Suppressor macrophage (primary cell): ENCODE measurements around the gene ARHGEF16.

Experiments used
- DNase-seq, 4 experiments: peaks; one replicate each; pipeline ENCODE4 v3.0.0-alpha.2; 2020 to 2022

ARHGEF16 gene

DNA sequence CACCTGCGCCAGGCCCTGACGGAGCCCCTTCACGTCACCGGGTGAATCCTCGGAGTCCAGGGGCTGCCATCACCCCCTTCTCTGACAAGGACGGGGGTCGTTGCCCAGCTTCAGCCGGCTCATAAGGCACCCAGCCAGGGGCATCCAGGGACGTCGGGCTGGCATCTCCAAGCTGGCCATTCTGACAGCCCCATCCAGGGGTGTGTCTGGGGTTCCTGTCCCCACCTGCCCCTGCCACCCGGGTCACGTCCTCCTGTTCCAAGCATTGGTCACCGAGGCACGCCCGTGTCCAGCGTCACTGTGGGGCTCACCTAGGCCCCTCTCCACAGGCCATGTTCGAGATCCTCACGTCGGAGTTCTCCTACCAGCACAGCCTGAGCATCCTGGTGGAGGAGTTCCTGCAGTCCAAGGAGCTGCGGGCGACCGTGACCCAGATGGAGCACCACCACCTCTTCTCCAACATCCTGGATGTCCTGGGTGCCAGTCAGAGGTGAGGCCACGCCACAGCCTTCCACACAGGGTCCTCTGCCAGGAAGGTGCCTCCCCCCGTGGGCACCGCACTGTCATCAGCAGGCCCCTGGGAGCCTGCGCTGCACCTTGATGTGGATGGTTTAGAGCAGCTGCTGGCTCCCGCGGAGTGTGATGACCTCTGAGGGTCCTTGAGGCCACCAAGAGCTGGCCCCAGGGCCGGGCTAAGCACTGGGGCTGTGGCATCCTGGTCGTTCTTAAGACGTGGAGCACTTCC, 14.8 kb downstream of the ARHGEF16 start:
- no peak for DNase-seq

GRCh38 chr1:3469849-3470649, 15.6 kb downstream of the ARHGEF16 start:
- DNase-seq = no peak

- DNase-seq = no peak
Measured at GRCh38 chr1:3470650-3471355, 16.3 kb downstream of the ARHGEF16 start.

- DNase-seq = peak; percentile 27 to 66 (median 54)
Measured at GRCh38 chr1:3471356-3472087, 17.1 kb downstream of the ARHGEF16 start.

DNA sequence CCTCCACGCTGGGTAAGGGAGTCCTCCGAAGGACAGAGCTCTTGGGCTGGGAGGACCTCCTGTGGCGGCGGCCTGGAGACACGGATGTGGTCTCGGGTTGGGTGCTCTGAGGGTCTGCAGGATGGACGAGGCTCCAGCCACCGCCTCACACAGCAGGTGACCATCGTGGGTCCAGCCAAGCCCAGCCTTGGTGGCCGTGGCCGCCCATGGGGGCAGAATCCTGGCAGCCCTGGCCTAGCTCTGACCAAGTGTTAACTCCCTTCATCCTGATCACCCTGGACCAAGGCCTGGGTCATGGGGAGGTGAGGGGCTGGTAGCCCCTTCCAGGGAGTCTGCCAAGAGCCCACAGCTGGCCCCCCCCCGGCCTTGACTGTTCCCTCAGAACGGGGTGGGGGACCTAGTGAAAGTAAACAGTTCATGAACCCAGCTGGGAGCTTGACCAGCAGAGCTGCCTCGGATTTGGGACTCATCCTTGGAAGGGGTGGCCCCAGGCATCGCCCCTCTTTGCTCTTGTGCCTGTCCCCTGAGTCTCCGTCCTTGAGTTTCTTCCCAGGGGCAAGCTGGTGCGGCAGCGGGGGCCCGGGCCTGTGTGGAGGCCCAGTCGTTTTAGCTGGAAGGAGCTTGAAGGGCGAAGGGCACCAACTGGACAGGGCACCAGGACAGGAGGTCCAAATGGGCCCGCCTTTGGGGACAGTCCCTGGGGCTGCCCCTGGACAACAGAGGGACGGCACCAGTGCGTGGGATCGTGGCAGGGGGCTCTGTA, 17.8 kb downstream of the ARHGEF16 start:
- no peak for DNase-seq

DNA sequence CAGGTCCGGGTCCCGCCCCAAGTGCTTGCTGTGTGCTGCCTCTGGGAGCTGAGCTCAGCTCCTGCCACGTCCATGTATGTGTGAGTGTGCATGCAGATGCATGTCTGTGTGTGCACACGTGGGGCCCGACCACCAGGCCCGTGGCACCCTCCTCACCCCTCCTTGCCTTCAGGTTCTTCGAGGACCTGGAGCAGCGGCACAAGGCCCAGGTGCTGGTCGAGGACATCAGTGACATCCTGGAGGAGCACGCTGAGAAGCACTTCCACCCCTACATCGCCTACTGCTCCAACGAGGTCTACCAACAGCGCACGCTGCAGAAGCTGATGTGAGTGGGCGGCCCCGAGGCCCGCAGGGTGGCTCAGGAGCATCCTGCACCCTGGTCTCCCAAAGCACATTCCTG, 18.4 kb downstream of the ARHGEF16 start:
- DNase-seq = no peak

- DNase-seq = no peak
Measured at GRCh38 chr1:3473381-3473844, 18.9 kb downstream of the ARHGEF16 start.

DNA sequence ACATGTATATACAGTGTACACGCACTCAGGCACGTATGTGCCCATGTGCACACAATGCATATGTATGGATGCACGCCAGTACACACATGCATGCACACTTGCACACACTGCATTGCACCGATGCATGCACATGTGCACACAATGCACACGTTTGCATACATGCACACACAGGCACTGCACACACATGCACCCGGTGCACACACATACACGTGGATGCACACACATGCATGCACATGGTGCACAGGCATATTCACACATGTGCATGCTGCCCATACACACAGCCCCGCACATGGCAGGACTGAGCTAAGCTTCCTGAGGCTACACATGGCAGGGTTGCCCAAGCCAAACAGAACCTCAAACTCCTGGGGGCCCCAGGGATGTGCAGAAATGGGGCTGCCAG, 19.6 kb downstream of the ARHGEF16 start:
- DNase-seq = no peak

DNA sequence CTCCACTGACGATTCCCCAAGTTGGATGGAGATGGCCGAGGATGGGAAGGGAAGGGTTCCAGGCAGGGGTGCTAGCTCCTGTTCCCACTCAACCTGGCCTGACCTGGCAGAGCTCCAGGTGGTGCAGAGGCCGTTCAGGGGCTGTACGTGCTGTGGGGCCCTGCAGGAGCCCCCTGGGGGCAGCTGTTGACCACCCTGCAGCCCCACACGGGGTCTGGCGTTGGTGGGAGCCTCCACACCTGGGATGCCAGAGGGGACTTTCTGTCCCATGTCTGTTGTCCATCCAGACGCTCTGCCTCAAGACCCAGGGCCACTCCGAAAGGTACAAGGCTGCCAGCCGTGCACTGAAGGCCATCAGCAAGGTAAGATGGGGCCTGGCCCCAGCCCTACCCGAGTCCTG, 20.0 kb downstream of the ARHGEF16 start:
- DNase-seq = no peak

DNA sequence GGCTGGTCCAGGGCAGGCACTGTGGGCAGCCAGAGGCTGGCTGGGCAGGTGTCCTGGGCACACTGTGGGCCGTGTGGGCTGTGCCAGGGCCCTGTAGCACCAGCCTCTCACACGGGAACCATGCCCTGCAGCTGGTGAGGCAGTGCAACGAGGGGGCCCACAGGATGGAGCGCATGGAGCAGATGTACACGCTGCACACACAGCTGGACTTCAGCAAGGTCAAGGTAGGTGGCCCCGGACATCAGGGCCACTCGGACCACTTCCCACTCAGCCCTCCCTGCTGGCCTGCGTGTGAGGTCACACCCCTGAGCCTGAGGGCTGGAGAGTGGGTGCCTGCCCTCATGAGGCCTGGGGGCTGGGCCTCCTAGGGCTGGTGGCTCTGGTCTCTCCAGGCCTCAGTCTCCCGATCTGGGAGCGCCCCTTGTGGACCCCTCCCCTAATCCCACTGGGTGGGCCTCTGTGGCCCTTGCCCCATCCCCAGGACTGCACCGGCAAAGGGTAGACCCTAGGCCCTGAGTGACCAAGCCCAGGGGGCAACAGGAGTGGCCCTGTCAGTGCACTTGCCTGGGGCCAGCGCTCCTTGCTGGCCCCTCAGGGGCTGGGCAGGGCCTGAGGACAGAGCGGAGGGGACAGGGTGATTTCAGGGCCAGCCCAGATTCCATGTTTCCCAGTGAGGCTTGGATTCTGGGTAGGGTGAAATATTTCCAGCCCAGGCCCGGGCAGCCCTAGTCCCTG, 21.5 kb downstream of the ARHGEF16 start:
- no peak for DNase-seq

- DNase-seq = no peak
Measured at GRCh38 chr1:3476666-3477065, 22.2 kb downstream of the ARHGEF16 start.

DNA sequence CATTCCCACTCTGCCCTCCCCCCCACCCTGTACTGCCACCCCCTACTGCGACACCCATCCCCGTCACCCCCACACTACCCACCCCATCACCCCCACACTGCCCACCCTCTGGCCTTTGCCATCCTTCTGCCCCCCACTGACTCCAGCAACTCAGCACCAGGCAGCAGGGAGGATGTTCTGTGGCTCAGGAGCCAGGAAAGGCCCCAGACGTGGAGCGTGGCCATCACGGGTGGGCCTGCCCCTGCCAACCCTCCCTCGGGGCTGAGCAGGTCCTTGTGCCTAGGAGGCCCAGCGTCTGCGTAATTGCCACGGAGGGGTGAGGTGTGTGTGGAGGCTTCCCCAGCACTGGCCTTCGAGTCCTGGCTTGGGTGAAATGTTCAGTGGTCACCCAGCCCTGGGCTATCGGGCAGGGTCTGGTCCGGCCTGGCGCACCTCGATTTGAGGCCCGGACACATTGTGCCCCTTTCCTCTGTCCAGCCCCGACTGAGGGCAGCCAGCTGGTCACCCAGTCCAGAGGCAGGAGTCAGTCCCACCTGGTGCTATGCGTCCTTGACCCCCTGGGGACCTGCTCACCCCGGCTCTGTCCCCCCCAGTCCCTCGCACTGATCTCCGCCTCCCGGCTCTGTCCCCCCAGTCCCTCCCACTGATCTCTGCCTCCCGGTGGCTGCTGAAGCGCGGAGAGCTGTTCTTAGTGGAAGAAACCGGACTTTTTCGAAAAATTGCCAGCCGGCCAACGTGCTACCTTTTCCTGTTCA, 23.0 kb downstream of the ARHGEF16 start:
- DNase-seq = no peak

GRCh38 chr1:3478187-3478586, 23.7 kb downstream of the ARHGEF16 start:
- DNase-seq = no peak

DNA sequence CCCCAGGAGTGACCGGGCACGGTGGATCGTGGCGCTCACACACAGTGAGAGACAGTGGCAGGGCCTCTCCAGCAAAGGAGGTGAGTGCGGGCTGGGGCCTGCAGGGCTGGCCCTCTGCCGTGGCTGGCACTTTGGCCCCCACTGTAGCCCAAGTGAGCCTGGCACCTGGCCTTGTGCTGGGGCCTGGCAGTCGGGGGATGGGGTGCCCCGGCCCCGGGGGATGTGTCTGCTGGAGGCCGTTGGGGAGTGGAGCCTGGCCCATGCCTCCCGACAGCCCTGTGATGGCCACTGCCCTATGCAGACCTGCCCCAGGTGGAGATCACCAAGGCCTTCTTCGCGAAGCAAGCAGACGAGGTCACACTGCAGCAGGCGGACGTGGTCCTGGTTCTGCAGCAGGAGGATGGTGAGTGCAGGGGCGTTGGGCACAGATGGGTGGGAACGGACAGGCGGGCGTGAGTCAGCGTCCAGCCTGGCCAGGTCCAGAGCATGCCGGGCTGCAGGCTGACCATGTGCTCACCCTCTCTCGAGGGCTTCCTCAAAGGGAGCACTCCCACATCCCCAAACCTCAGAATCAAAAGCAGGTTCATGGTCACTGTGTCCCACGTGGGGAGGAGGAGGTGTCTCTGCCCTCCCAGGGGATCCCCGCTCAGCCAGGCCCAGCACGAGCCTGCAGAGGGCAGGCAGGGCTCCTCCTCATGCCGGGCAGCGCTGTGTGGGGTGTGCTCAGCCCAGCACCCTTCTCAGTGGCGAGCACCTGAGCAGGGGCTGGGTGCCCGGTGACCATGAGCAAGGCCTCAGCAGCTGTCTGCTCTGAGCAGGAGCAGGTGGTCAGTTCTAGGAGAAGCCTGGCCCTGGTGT, 25.3 kb downstream of the ARHGEF16 start:
- DNase-seq = no peak

GRCh38 chr1:3480369-3480719, 25.9 kb downstream of the ARHGEF16 start:
- no peak for DNase-seq

GRCh38 chr1:3481046-3481445, 26.6 kb downstream of the ARHGEF16 start:
- DNase-seq = no peak

GRCh38 chr1:3481836-3482375, 27.4 kb downstream of the ARHGEF16 start:
- no peak for DNase-seq

DNA sequence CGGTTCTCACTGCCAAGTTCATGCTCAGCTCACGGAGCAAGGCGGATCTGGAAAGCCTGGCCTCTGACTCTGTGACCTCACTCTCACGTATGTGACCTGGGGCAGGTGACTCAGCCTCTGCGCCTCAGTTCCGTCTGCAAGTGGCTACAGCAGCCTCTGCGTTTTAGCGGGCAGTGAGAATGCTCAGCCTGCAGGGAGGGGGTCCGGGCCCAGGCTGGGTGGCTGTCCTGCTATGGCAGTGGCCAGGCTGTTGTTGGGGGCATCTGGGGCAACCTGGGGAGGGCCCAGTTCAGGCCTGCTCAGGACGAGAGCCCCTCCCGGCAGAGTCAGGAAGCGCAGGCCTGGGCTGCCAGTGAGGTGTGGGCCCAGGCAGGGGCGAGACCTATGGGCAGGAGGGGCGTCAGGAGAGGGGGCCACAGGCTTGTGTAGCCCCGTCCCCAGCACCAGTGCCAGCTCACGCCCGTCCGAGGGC, 27.9 kb downstream of the ARHGEF16 start:
- peak in 2 of 4 experiments; percentile 10 to 28 for DNase-seq

DNA sequence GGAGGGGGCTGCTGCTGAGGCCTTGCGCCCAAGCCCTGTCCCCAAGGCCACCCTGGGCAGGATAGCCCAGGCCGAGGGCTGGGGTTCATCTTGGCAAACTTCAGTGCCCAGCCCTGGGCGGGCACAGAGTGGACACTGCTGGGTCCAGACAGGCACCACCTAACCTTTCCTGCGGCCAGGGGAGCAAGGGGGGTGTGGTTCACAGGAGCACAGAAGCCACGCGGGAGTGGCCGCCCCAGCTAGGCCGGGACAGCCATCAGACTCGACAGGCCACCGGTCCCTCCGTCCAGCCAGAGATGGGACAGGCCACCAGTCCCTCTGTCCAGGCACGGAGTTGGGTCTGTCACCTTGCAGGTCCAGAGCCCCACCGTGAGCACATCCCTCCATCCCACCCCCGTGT, 28.9 kb downstream of the ARHGEF16 start:
- DNase-seq = no peak
